ENCODE data around the gene CD300LB. TPM values are rescaled to one million over a fixed set of nuclear protein-coding genes. Genes with fewer than 3 reads are reported as not detected.

CD300LB gene
- total RNA-seq, 6 experiments from 2014 or later: not detected

DNA sequence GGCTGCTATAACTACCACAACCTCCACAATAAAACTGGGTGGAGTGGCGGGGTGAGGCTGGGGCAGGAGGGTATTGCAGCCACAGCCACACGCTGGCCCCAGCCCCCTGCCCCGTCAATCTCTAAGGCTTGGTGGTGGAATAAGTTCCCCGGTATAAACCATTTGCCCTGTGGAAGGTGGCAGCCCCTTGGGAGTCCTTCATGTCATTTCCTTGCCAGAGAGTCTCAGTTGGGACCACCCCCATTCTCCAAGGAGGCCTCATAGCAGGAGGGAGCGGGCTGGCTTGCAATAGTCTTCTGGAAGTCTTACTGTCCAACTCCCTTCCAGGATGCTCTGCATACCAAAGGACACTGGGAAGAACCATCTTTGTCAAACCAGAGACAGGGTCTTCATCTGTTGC is 45.4 kb downstream of the CD300LB start:
- no peaks in the 10 kb centered on the region for H3K27me3 Mint-ChIP-seq (ENCODE audit: insufficient read depth)
- peaks cover 3% of the 10 kb centered on the region; the same call in 1 of the 2 replicates for H3K36me3 Mint-ChIP-seq (ENCODE audit: low read depth)
- TF ChIP-seq, protein P1, sequence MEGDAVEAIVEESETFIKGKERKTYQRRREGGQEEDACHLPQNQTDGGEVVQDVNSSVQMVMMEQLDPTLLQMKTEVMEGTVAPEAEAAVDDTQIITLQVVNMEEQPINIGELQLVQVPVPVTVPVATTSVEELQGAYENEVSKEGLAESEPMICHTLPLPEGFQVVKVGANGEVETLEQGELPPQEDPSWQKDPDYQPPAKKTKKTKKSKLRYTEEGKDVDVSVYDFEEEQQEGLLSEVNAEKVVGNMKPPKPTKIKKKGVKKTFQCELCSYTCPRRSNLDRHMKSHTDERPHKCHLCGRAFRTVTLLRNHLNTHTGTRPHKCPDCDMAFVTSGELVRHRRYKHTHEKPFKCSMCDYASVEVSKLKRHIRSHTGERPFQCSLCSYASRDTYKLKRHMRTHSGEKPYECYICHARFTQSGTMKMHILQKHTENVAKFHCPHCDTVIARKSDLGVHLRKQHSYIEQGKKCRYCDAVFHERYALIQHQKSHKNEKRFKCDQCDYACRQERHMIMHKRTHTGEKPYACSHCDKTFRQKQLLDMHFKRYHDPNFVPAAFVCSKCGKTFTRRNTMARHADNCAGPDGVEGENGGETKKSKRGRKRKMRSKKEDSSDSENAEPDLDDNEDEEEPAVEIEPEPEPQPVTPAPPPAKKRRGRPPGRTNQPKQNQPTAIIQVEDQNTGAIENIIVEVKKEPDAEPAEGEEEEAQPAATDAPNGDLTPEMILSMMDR (IDR thresholded peaks at IDR 0.05): no peak
- no peak overlapping the region for H3K27ac Mint-ChIP-seq
- H3K4me1 Mint-ChIP-seq (ENCODE audit: low read depth): no peaks in the 10 kb centered on the region
- no peak overlapping the region for H3K4me3 Mint-ChIP-seq
- peaks cover 50% of the 10 kb centered on the region for H3K9me3 Mint-ChIP-seq
- no peak for DNase-seq

DNA sequence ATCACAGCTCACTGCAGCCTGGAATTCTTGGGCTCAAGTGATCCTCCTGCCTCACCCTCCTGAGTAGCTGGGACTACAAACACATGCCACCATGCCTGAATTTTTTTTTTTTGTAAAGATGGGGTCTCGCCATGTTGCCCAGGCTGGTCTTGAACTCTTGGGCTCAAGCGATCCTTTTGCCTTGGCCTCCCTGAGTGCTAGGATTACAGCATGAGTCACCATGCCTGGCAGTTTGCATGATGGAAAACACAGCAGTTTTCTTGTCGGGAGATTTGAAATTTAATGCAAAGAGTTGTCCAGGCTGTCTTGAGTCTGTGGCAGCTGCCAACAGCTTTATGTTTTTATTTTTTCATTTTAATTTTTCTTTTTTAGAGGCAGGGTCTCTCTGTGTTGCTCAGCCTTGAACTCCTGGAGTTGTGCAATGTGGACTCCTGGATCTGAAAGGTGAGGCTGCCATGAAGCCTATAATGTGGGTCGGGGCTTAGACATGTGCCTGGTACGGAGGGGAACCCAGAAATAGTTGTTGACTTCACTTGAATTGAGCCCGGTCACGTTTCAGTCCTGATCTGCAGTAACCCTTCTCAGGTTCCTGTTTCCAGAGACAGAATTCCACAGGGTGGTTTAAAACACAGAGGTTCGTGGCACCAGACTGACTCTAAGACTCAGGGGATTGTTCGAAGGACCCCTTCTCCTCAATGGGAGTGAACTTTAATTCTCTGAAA is 46.1 kb downstream of the CD300LB start:
- Mint-ChIP-seq H3K4me3 (no peak overlapping the region), H3K36me3 (ENCODE audit: low read depth) (peaks cover 6% of the 10 kb centered on the region), H3K27me3 (ENCODE audit: insufficient read depth) (no peaks in the 10 kb centered on the region), H3K9me3 (peaks cover 57% of the 10 kb centered on the region), H3K27ac (no peak overlapping the region), H3K4me1 (ENCODE audit: low read depth) (no peaks in the 10 kb centered on the region)
- DNase-seq: no peak
- TF ChIP-seq, protein P1 (IDR thresholded peaks at IDR 0.05): no peak

DNA sequence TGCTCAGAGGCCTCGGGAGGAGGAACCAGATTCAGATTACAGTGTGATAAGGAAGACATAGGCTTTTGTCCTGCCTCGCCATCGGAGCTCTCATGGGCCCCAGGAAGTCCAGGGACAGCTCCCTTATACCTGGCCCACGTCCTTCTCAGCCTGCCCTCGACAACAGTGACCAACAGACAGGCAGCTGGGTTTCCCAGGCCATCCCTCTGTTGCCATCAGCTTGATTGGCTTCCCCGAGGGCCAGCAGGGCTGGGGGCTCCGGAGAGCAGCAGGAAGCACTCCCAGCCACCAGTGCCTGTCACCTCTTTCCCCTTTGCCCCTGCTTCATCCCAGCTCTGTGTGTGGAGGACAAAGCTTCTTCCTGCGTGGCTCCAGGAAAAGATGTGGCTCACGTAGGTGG is 47.2 kb downstream of the CD300LB start:
- no peak for DNase-seq
- no peak overlapping the region for H3K27ac Mint-ChIP-seq
- H3K9me3 Mint-ChIP-seq: peaks cover 65% of the 10 kb centered on the region
- no peak overlapping the region for H3K4me3 Mint-ChIP-seq
- TF ChIP-seq, protein P1 (IDR thresholded peaks at IDR 0.05): no peak
- H3K36me3 Mint-ChIP-seq (ENCODE audit: low read depth): peaks cover 12% of the 10 kb centered on the region
- H3K27me3 Mint-ChIP-seq (ENCODE audit: insufficient read depth): no peaks in the 10 kb centered on the region
- H3K4me1 Mint-ChIP-seq (ENCODE audit: low read depth): no peaks in the 10 kb centered on the region

DNA sequence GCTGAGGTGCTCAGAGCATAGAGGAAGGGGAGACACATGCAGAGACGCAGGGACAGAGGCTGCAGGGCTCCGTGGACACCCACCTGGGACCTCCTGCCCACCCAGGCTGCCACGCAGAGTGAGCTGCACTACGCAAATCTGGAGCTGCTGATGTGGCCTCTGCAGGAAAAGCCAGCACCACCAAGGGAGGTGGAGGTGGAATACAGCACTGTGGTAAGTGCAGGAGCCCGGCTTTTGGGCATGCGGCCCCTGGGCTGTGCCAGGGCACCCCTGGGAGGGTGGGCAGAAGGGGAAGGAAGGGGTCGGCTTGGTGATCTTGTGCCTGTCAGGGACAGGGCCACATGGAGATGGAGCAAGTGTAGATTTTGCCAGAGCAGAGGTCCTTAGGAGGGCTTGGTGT is 49.7 kb downstream of the CD300LB start:
- no peak overlapping the region for H3K27ac Mint-ChIP-seq
- no peak for DNase-seq
- TF ChIP-seq, protein P1 (IDR thresholded peaks at IDR 0.05): no peak
- H3K4me1 Mint-ChIP-seq (ENCODE audit: low read depth): no peaks in the 10 kb centered on the region
- H3K4me3 Mint-ChIP-seq: no peak overlapping the region
- H3K36me3 Mint-ChIP-seq (ENCODE audit: low read depth): peaks cover 12% of the 10 kb centered on the region
- H3K9me3 Mint-ChIP-seq: peaks cover 80% of the 10 kb centered on the region
- no peaks in the 10 kb centered on the region for H3K27me3 Mint-ChIP-seq (ENCODE audit: insufficient read depth)

DNA sequence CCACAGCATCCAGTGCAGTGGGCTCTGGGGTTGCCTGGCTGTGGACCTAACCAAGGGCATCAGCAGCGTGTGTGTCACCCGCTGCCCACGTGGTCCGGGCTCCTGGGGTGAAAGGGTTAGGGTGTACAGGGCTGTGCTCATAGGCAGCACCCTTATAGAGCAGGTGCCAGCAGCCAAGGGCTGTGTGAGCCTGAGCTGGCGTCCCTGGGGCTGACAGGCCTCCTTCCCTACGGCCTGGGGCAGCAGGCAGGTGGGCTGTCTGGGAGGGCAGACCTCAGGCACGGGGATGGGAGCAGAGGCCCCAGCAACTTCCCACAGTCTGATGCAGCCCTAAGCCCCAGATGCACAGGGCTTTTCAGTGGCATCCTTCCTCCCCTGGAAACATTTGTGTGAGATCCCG is 51.0 kb downstream of the CD300LB start:
- Mint-ChIP-seq H3K9me3 (peaks cover 90% of the 10 kb centered on the region), H3K4me3 (no peak overlapping the region), H3K27ac (no peak overlapping the region)

More for the DNA sequence above, 51.0 kb downstream of the CD300LB start:
- no peaks in the 10 kb centered on the region for H3K4me1 Mint-ChIP-seq (ENCODE audit: low read depth)
- DNase-seq: no peak
- H3K36me3 Mint-ChIP-seq (ENCODE audit: low read depth): peaks cover 12% of the 10 kb centered on the region
- TF ChIP-seq, protein P1 (IDR thresholded peaks at IDR 0.05): no peak
- H3K27me3 Mint-ChIP-seq (ENCODE audit: insufficient read depth): no peaks in the 10 kb centered on the region

All from HFFc6 (cell line).